BJ (cell line): ENCODE measurements around the gene LMO1. TPM values are rescaled to one million over a fixed set of nuclear protein-coding genes. Genes with fewer than 3 reads are reported as not detected.

Experiments used
- CTCF ChIA-PET: fragments of 350-600 bp; formaldehyde crosslinking; extraction: SDS; loops from one replicate; lab custom pipeline; 2021; ENCODE audit warnings: antibody characterized with exemption, inconsistent platforms; lab: Yijun Ruan, JAX
- POLR2A ChIA-PET: fragments of 300-600 bp; sonication (Branson Sonifier 250); formaldehyde crosslinking; extraction: SDS; loops from one replicate; lab custom pipeline; 2021; ENCODE audit warnings: antibody characterized with exemption; lab: Charles Lee
- DNase-seq: peaks from one replicate; pipeline ENCODE4 v3.0.0-alpha.2; 2011; ENCODE audit warnings: low read depth
- H3K27me3 ChIP-seq: 2 replicates; pipeline ENCODE4 v1.6.0; 2011; ENCODE audit warnings: low read length; ENCODE audit not compliant: control insufficient read depth, insufficient read depth
- H3K36me3 ChIP-seq: 2 replicates; pipeline ENCODE4 v1.5.1; 2011; ENCODE audit warnings: low read length; ENCODE audit not compliant: control insufficient read depth, insufficient read depth
- H3K4me3 ChIP-seq: 2 replicates; pipeline ENCODE4 v1.5.1; 2011; ENCODE audit warnings: low read depth, mild to moderate bottlenecking, control low read depth, low read length
- polyA plus RNA-seq: library from polyadenylated mRNA; depleted of rRNA; stranded (reverse); fragments of >200 nt; gene quantifications from 2 replicates; pipeline ENCODE4 v1.2.3, GENCODE V29; 2011
- TF ChIP-seq, protein P1 (sequence below): IDR thresholded peaks from 2 replicates; pipeline ENCODE4 v1.5.1; 2011; ENCODE audit warnings: low read depth, mild to moderate bottlenecking, control low read depth, inconsistent platforms, low read length, moderate library complexity; ENCODE audit not compliant: insufficient read depth

Gene LMO1
- polyA plus RNA-seq, 1 experiment = not detected

DNA sequence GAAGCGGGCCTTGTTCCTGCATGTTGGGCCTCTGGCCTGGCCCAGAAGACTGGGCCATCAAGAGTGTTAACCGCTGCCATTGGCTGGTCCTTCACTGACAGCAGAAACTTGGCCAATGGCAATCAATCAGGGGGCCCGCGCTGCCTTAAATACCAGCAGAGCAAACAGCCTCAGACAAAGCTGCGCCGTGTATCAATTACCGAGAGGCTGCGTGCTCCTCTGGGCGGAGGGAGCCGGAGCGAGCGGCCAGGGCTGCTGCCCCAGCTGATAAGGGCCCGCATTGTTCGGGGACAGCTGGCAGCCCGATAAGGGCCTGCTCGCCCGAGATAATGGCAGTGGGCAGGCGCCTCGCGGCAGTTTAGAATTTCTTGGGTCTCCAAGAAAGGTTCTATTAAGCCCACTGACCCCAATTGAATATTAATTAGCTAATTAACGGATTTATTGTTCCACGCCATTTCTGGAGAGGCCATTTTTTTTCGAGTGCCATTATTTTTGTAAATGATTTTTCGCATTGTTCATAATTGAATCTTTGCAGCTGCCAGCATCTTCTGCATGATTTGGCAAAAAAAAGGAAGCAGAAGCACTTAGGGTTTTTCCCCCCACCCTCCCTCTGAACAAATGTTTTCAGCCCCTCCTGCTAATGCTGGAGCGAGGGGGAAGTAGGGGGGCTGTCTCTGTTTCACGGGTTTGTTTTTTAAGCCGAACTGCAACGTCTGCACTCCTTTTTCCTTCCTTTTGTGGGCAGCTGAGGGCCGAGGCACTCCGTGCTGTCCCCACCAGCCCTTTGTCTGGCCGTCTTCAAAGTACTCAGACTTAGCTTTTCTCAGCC, 57.2 kb downstream of the LMO1 start:
- H3K27me3 ChIP-seq = peaks cover 4% of the 10 kb centered on the region; the same call in 1 of the 2 replicates
- no peak overlapping the region for H3K4me3 ChIP-seq
- H3K36me3 ChIP-seq = no peaks in the 10 kb centered on the region
- POLR2A ChIA-PET = no interaction called here
- TF ChIP-seq, protein P1, sequence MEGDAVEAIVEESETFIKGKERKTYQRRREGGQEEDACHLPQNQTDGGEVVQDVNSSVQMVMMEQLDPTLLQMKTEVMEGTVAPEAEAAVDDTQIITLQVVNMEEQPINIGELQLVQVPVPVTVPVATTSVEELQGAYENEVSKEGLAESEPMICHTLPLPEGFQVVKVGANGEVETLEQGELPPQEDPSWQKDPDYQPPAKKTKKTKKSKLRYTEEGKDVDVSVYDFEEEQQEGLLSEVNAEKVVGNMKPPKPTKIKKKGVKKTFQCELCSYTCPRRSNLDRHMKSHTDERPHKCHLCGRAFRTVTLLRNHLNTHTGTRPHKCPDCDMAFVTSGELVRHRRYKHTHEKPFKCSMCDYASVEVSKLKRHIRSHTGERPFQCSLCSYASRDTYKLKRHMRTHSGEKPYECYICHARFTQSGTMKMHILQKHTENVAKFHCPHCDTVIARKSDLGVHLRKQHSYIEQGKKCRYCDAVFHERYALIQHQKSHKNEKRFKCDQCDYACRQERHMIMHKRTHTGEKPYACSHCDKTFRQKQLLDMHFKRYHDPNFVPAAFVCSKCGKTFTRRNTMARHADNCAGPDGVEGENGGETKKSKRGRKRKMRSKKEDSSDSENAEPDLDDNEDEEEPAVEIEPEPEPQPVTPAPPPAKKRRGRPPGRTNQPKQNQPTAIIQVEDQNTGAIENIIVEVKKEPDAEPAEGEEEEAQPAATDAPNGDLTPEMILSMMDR = no peak
- no peak for DNase-seq
- CTCF ChIA-PET = interaction anchor here (0.7 to 2.8 kb wide), 4 partner anchors 11 to 361 kb away, joined by 3 to 11 read pairs (median 4); no protein-coding TSS in a partner anchor

DNA sequence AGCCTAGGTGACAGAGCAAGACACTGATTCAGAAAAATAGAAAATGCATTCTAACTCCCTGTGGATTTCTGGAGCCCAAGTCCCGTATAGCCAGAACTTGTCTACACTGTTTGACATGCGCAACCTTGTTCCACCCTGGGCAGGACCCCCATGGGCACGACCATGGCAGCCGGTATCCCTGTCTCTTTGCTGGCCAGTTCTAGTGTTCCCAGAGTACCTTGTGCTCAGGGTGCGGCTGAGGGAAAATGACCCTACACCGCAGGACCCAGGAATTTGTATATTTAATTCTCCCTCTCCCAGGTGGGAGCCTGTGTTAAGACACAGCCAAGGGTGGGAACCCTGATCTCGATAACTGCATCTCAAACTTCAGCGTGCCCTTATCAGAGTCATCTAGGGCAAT, 58.1 kb downstream of the LMO1 start:
- ChIA-PET CTCF (interaction anchor here (0.8 to 2.2 kb wide), 2 partner anchors 11 to 13 kb away, joined by 3 to 6 read pairs; no protein-coding TSS in a partner anchor), POLR2A (no interaction called here)
- TF ChIP-seq, protein P1 = no peak
- Histone ChIP-seq H3K4me3 (no peak overlapping the region), H3K36me3 (no peaks in the 10 kb centered on the region), H3K27me3 (peaks cover 4% of the 10 kb centered on the region; the same call in 1 of the 2 replicates)
- no peak for DNase-seq

DNA sequence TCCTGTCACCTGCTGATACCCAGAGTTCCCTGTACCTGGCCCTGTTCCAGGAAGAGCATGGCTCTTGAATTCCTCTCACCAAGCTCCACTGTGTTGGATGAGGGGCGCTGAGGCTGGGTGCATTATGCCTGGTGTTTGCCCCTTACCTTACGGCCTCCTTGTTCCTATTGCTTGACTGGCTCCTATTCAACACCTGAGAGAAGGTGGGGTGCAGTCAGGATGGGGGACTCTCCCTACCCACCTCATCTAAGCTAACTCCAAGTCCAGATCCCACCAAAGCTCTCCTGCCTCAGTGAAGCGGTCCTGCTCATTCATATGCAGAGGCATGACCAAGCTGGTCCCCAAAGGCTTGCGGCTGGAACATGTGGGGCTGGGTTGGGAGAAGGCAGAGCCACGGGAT, 59.1 kb downstream of the LMO1 start:
- Histone ChIP-seq H3K4me3 (no peak overlapping the region), H3K36me3 (no peaks in the 10 kb centered on the region), H3K27me3 (peaks cover 4% of the 10 kb centered on the region; the same call in 1 of the 2 replicates)
- TF ChIP-seq, protein P1 = no peak
- no peak for DNase-seq
- ChIA-PET CTCF (interaction anchor here (0.9 to 2.2 kb wide), 4 partner anchors 10 to 363 kb away, joined by 5 to 6 read pairs (median 6); no protein-coding TSS in a partner anchor), POLR2A (no interaction called here)

DNA sequence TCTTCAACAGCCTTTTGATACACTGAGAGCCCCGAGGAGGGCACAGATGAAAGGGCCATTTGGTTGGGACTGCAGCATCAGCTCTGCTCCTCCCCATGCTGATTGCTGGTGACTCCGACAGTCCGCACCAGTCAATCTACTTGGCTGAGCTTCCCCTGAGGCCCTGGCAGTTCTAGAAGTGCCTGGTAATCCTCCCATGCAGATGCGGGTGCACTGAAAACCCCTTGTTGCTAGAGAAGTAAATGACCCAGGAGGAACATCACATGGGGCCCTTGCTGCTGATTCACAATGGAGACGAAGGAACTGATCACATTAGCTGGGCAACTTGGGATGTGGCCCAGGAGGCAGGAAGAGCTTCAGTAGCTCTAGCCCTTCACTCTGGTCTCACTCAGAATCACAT, 59.7 kb downstream of the LMO1 start:
- Histone ChIP-seq H3K36me3 (no peaks in the 10 kb centered on the region), H3K27me3 (peaks cover 4% of the 10 kb centered on the region; the same call in 1 of the 2 replicates), H3K4me3 (no peak overlapping the region)
- ChIA-PET POLR2A (no interaction called here), CTCF (interaction anchor here (0.9 to 2.2 kb wide), 4 partner anchors 9 to 363 kb away, joined by 5 to 6 read pairs (median 6); no protein-coding TSS in a partner anchor)
- TF ChIP-seq, protein P1 = no peak
- no peak for DNase-seq

DNA sequence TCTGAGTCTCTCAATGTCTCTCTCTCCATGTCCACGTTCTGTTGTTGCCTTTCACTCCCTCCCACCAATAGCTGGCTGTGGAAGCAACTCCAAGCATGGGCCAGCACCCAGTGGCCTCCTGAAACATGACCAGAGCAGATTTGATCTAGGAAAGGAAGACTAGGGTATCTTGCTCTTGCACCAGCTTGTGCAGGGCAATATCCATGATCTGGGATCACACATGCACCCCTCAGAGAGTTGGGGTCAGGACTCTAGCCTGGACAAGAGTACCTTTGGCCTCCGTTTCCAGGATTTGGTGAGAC, 60.3 kb downstream of the LMO1 start:
- ChIA-PET CTCF (interaction anchor here (1.0 to 2.2 kb wide), 4 partner anchors 8 to 364 kb away, joined by 5 to 6 read pairs (median 6); no protein-coding TSS in a partner anchor), POLR2A (no interaction called here)
- TF ChIP-seq, protein P1 = no peak

More for the DNA sequence above, 60.3 kb downstream of the LMO1 start:
- peaks cover 2% of the 10 kb centered on the region; the same call in 1 of the 2 replicates for H3K27me3 ChIP-seq
- H3K4me3 ChIP-seq = no peak overlapping the region
- no peaks in the 10 kb centered on the region for H3K36me3 ChIP-seq
- DNase-seq = no peak
